ENCODE results near the gene CLEC17A. TPM values are rescaled to one million over a fixed set of nuclear protein-coding genes. Genes with fewer than 3 reads are reported as not detected.
A peak's percentile ranks its signal among the peaks of the same experiment; 100 is the strongest.
"Not testable (repeated sequence)": the region's sequence is repeated elsewhere in the genome, so short reads cannot be mapped to it uniquely, and the experiment has no call there.

The CLEC17A gene
- total RNA-seq = under 1 TPM in 1 of 10 donors, not detected in 9; 0.12 TPM
- polyA plus RNA-seq = not detected
- long read RNA-seq, donor 1 = 0 reads
- long read RNA-seq, donor 2 = 0 reads
- long read RNA-seq, donor 3 = 0 reads

- H3K4me1 ChIP-seq = no peaks in the 10 kb centered on the region
- no peak for DNase-seq
- TF ChIP-seq CTCF (IDR thresholded peaks at IDR 0.05) = no peak
- no peaks in the 10 kb centered on the region for H3K9me3 ChIP-seq
- ATAC-seq = no peak
- intact Hi-C loops (cut with DNase I) = no loop called here
- H3K27me3 ChIP-seq = no peaks in the 10 kb centered on the region
- H3K4me3 ChIP-seq = no peak within 1 kb of the TSS
- WGBS, 2 donors = 31 to 34% methylated on average over 6 of the region's 6 CpGs
- H3K27ac ChIP-seq = no peak within 1 kb of the TSS
- no peaks in the 10 kb centered on the region for H3K36me3 ChIP-seq
Measured at GRCh38 chr19:14582894-14583340, at the start of gene CLEC17A. CLEC17A (plus strand) TSS chr19:14583084; CDS start chr19:14583161, 77 bp downstream.

- H3K4me1 ChIP-seq = peaks cover 0 to 58% (median 38%) of the 10 kb centered on the region in 9 donors
- H3K27ac ChIP-seq = peak overlapping the region in 7 of 10 donors; percentile 31 to 79 (median 68)
- intact Hi-C loops (cut with DNase I) = no loop called here
- no peaks in the 10 kb centered on the region for H3K9me3 ChIP-seq
- H3K27me3 ChIP-seq = no peaks in the 10 kb centered on the region
- H3K36me3 ChIP-seq = peaks cover 0 to 5% (median 0%) of the 10 kb centered on the region in 9 donors
- DNase-seq (no peak), ATAC-seq (no peak)
- no peak for TF ChIP-seq CTCF (IDR thresholded peaks at IDR 0.05)
- 84 to 87% methylated on average over 5 of the region's 5 CpGs for WGBS, 2 donors
- H3K4me3 ChIP-seq = no peak overlapping the region
Measured at GRCh38 chr19:14533450-14533849, 49.4 kb upstream of the CLEC17A start.

GRCh38 chr19:14536926-14537692 lies 45.8 kb upstream of the CLEC17A start:
- DNase-seq (peak; percentile 73 to 83), ATAC-seq (peak; percentile 63 to 85 (median 72))
- 20% methylated on average over 18 to 24 of the region's 24 CpGs for whole genome bisulfite sequencing, 2 donors
- Histone ChIP-seq H3K27ac (peak overlapping the region in 2 of 10 donors; percentile 10 to 14), H3K9me3 (no peaks in the 10 kb centered on the region), H3K27me3 (no peaks in the 10 kb centered on the region), H3K4me3 (peak overlapping the region in 4 of 10 donors; percentile 14 to 41 (median 36)), H3K36me3 (peaks cover 0 to 5% (median 0%) of the 10 kb centered on the region in 9 donors), H3K4me1 (peaks cover 0 to 33% (median 16%) of the 10 kb centered on the region in 9 donors)
- intact Hi-C loops (cut with DNase I) = no loop called here
- TF ChIP-seq CTCF (IDR thresholded peaks at IDR 0.05) = no peak

- WGBS, 2 donors = 90 to 91% methylated on average over 19 of the region's 19 CpGs
- H3K27ac ChIP-seq = no peak overlapping the region
- intact Hi-C loops (cut with DNase I) = no loop called here
- H3K27me3 ChIP-seq = no peaks in the 10 kb centered on the region
- no peak for TF ChIP-seq CTCF (IDR thresholded peaks at IDR 0.05)
- ATAC-seq (no peak), DNase-seq (no peak)
- no peaks in the 10 kb centered on the region for H3K9me3 ChIP-seq
- H3K4me3 ChIP-seq = no peak overlapping the region
- H3K36me3 ChIP-seq = peaks cover 0 to 4% (median 0%) of the 10 kb centered on the region in 9 donors
- H3K4me1 ChIP-seq = peaks cover 0 to 53% (median 24%) of the 10 kb centered on the region in 9 donors
Measured at GRCh38 chr19:14540741-14541525, 42.0 kb upstream of the CLEC17A start.

- DNase-seq; H3K9me3 ChIP-seq; H3K27me3 ChIP-seq; H3K4me3 ChIP-seq; ATAC-seq; intact Hi-C loops (cut with DNase I): not testable (repeated sequence)
- Histone ChIP-seq H3K4me1 (peaks cover 0 to 50% (median 24%) of the 10 kb centered on the region in 9 donors), H3K36me3 (peaks cover 0 to 11% (median 0%) of the 10 kb centered on the region in 9 donors), H3K27ac (peak overlapping the region in 2 of 10 donors; percentile 56 to 65)
- WGBS, 2 donors = 76 to 88% methylated on average over 5 of the region's 5 CpGs
Measured at GRCh38 chr19:14541979-14542378, 40.9 kb upstream of the CLEC17A start.
